ENCODE measurements around the gene LRG1. TPM values are rescaled to one million over a fixed set of nuclear protein-coding genes. Genes with fewer than 3 reads are reported as not detected.
A peak's percentile ranks its signal among the peaks of the same experiment; 100 is the strongest.

LRG1 gene
- total RNA-seq, 2 experiments from 2014 or later, result 0.88 to 0.92 TPM

DNA sequence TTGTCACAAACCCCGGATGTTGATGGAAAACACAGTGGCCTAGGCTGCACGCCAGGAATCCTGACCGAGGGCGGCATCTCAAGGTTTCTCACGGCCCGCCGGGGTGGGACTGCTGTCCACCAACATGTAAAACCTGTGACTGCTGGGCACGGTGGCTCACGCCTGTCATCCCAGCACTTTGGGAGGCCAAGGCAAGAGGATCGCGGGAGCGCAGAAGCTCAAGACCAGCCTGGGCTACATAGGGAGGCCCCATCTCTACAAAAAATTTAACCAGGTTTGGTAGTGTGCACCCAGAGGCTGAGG is 32.7 kb downstream of the LRG1 start:
- ChIA-PET CTCF (no interaction called here), POLR2A (no interaction called here)
- no peaks in the 10 kb centered on the region for H3K9me3 Mint-ChIP-seq
- intact Hi-C loops (cut with micrococcal nuclease), result no loop called here
- no peaks in the 10 kb centered on the region for H3K27me3 Mint-ChIP-seq
- no peak for DNase-seq
- no peak overlapping the region for H3K27ac Mint-ChIP-seq
- no peak overlapping the region for H3K4me3 Mint-ChIP-seq
- H3K36me3 Mint-ChIP-seq, result peaks cover 3% of the 10 kb centered on the region
- peaks cover 7% of the 10 kb centered on the region for H3K4me1 Mint-ChIP-seq (ENCODE audit: low read depth)

- Mint-ChIP-seq H3K4me1 (ENCODE audit: low read depth) (peaks cover 7% of the 10 kb centered on the region), H3K27me3 (no peaks in the 10 kb centered on the region), H3K27ac (no peak overlapping the region), H3K4me3 (no peak overlapping the region), H3K36me3 (peaks cover 3% of the 10 kb centered on the region), H3K9me3 (no peaks in the 10 kb centered on the region)
- POLR2A ChIA-PET, result no interaction called here
- peak; percentile 25 for DNase-seq
- CTCF ChIA-PET, result no interaction called here
- intact Hi-C loops (cut with micrococcal nuclease), result no loop called here
Observed at GRCh38 chr19:4506449-4507149, 33.2 kb downstream of the LRG1 start.

- no peak for DNase-seq
- Mint-ChIP-seq H3K9me3 (no peaks in the 10 kb centered on the region), H3K4me3 (no peak overlapping the region), H3K36me3 (peaks cover 5% of the 10 kb centered on the region), H3K4me1 (ENCODE audit: low read depth) (peaks cover 7% of the 10 kb centered on the region), H3K27me3 (no peaks in the 10 kb centered on the region), H3K27ac (no peak overlapping the region)
- POLR2A ChIA-PET, result no interaction called here
- CTCF ChIA-PET, result no interaction called here
- intact Hi-C loops (cut with micrococcal nuclease), result no loop called here
Observed at GRCh38 chr19:4505570-4506448, 34.0 kb downstream of the LRG1 start.

DNA sequence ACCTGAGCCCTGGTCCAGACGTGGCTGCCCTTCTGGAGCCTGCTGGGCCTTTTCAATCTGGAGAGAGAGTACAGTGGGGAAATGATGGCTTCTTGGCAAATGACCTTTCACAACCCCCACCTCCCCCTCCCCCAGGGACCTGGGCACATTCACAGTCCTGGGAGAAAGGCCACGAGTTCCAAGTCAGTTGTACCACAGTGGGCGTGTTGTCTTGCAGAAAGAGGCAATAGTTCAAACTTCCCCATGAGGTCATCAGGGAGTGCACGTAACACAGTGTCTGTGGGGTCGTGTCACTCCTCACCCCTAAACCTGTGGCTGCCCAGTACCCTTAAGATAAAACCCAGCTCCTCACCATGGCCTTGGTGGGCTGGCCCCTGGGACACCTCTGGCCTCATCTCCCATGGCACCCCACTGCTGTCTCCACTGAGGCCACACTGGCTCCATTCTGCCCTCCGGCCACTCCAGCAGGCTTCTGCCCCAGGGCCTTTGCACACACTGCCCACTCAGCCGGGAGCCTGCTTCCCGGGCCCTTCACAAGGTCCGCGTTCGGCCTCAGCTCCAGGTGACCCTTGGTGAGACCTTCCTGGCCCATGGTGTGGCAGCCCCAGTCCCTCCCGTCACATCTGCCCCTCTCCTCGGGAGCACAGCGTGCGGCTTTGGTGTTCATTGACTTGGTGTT is 34.8 kb downstream of the LRG1 start:
- Mint-ChIP-seq H3K4me3 (no peak overlapping the region), H3K9me3 (no peaks in the 10 kb centered on the region), H3K27ac (no peak overlapping the region), H3K36me3 (peaks cover 6% of the 10 kb centered on the region), H3K27me3 (no peaks in the 10 kb centered on the region), H3K4me1 (ENCODE audit: low read depth) (peaks cover 7% of the 10 kb centered on the region)
- POLR2A ChIA-PET, result no interaction called here
- CTCF ChIA-PET, result no interaction called here
- DNase-seq, result no peak
- intact Hi-C loops (cut with micrococcal nuclease), result no loop called here

GRCh38 chr19:4504297-4504701 is 35.5 kb downstream of the LRG1 start:
- POLR2A ChIA-PET, result no interaction called here
- intact Hi-C loops (cut with micrococcal nuclease), result no loop called here
- Mint-ChIP-seq H3K27ac (no peak overlapping the region), H3K36me3 (peaks cover 7% of the 10 kb centered on the region), H3K4me1 (ENCODE audit: low read depth) (peaks cover 7% of the 10 kb centered on the region), H3K27me3 (no peaks in the 10 kb centered on the region), H3K4me3 (no peak overlapping the region), H3K9me3 (no peaks in the 10 kb centered on the region)
- DNase-seq, result no peak
- CTCF ChIA-PET, result interaction anchor here (0.5 kb wide), 1 partner anchor 485 kb away, joined by 6 read pairs; no protein-coding TSS in a partner anchor

GRCh38 chr19:4503825-4504170 is 36.0 kb downstream of the LRG1 start:
- peaks cover 9% of the 10 kb centered on the region for H3K36me3 Mint-ChIP-seq
- no peaks in the 10 kb centered on the region for H3K9me3 Mint-ChIP-seq
- intact Hi-C loops (cut with micrococcal nuclease), result no loop called here
- no peak overlapping the region for H3K4me3 Mint-ChIP-seq
- DNase-seq, result no peak
- H3K4me1 Mint-ChIP-seq (ENCODE audit: low read depth), result peaks cover 7% of the 10 kb centered on the region
- H3K27me3 Mint-ChIP-seq, result no peaks in the 10 kb centered on the region
- POLR2A ChIA-PET, result no interaction called here
- no peak overlapping the region for H3K27ac Mint-ChIP-seq
- CTCF ChIA-PET, result interaction anchor here (0.5 to 0.9 kb wide), 2 partner anchors 19 to 485 kb away, joined by 3 to 6 read pairs; no protein-coding TSS in a partner anchor

DNA sequence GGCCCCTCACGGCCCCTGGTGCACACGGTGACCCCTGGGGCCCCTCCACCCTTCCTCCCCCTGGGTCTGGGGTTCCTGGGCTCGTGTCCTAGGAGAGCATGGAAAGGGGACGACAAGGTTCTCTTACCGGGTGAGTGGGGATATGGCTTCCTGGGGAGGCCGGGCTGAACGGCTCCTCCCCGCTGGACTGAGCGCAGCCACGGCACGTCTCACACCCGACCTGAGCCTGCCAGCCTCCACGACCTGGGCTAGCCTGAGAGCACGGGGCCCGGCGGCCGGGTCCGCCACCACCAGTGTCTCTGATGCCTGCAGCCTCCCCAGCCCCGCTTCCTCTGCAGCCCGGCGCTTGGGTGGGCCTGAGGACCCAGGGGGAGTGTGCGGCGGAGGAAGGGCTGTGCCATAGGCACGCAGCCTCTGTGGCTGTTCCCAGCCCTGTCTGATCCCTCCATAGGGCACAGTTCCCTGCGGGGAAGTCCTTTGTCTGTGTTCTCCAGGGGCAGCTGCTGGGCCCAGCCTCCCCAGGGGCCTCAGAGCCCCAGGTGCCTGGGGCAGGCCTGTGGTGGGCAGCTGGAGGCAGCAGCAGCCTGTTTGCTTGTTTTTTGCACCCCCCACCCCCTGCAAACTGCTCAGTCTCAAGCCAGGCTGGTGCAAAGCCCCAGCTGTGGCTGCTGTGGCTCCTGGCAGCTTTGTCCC is 36.6 kb downstream of the LRG1 start:
- Mint-ChIP-seq H3K4me1 (ENCODE audit: low read depth) (peaks cover 7% of the 10 kb centered on the region), H3K27me3 (no peaks in the 10 kb centered on the region), H3K4me3 (no peak overlapping the region), H3K27ac (no peak overlapping the region), H3K36me3 (peaks cover 9% of the 10 kb centered on the region), H3K9me3 (no peaks in the 10 kb centered on the region)
- POLR2A ChIA-PET, result no interaction called here
- CTCF ChIA-PET, result interaction anchor here (0.9 kb wide), 1 partner anchor 20 kb away, joined by 3 read pairs; no protein-coding TSS in a partner anchor
- intact Hi-C loops (cut with micrococcal nuclease), result no loop called here
- no peak for DNase-seq

DNA sequence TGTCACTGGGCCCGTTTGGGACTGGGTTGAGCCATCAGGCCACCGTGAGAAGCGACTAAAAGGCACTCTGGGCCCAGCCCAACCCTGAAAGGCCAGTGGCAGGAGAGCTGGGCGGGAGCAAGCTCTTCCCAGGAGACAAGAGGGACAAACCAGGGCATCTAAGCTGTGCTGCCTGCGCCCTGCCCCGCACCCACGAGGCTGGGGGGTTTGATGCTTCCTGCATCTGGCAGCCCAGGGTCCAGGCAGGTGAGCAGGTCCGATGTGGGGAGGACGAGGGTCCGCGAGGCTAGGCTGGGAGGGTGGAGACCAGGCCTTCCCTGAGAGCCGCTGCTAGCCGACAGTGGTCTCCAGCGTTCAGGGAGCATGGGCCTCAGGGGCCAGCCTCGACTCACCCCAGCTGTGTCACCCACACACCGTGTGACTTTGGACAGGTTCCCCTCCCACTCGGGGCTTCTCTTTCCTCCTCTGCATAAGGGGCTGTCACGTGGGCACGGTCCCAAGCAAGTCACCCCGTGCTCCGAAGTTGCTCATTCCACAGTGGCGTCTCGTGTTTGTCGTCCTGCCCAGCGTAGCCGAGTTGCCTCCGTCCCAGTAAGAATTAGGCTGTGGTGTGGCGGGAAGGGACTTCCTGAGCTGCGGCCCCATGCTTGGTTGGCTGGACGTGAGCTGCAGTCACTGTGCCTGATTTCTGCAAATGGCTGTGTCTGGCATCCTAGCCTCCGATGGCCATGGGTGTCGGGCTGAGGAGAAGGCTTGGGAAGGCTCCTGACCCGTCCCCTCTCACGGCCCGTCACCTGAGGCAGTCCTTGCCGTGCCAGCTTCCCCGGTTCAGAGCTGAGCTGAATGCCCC is 37.3 kb downstream of the LRG1 start:
- Mint-ChIP-seq H3K27me3 (no peaks in the 10 kb centered on the region), H3K4me3 (no peak overlapping the region), H3K9me3 (no peaks in the 10 kb centered on the region), H3K36me3 (peaks cover 9% of the 10 kb centered on the region), H3K27ac (no peak overlapping the region), H3K4me1 (ENCODE audit: low read depth) (peaks cover 7% of the 10 kb centered on the region)
- ChIA-PET CTCF (interaction anchor here (0.9 to 1.0 kb wide), 2 partner anchors 20 to 23 kb away, joined by 3 to 5 read pairs; no protein-coding TSS in a partner anchor), POLR2A (no interaction called here)
- DNase-seq, result no peak
- intact Hi-C loops (cut with micrococcal nuclease), result no loop called here

- peaks cover 6% of the 10 kb centered on the region for H3K4me1 Mint-ChIP-seq (ENCODE audit: low read depth)
- H3K9me3 Mint-ChIP-seq, result no peaks in the 10 kb centered on the region
- peaks cover 9% of the 10 kb centered on the region for H3K36me3 Mint-ChIP-seq
- no peak overlapping the region for H3K27ac Mint-ChIP-seq
- intact Hi-C loops (cut with micrococcal nuclease), result no loop called here
- H3K4me3 Mint-ChIP-seq, result no peak overlapping the region
- CTCF ChIA-PET, result interaction anchor here (1.0 kb wide), 1 partner anchor 23 kb away, joined by 5 read pairs; no protein-coding TSS in a partner anchor
- POLR2A ChIA-PET, result no interaction called here
- no peak for DNase-seq
- H3K27me3 Mint-ChIP-seq, result no peaks in the 10 kb centered on the region
Observed at GRCh38 chr19:4501691-4502090, 38.1 kb downstream of the LRG1 start.

- DNase-seq, result no peak
- H3K27me3 Mint-ChIP-seq, result no peaks in the 10 kb centered on the region
- H3K27ac Mint-ChIP-seq, result no peak overlapping the region
- ChIA-PET CTCF (interaction anchor here (1.0 to 1.4 kb wide), 2 partner anchors 24 kb away, joined by 3 to 5 read pairs; no protein-coding TSS in a partner anchor), POLR2A (no interaction called here)
- intact Hi-C loops (cut with micrococcal nuclease), result no loop called here
- H3K4me3 Mint-ChIP-seq, result no peak overlapping the region
- no peaks in the 10 kb centered on the region for H3K4me1 Mint-ChIP-seq (ENCODE audit: low read depth)
- H3K36me3 Mint-ChIP-seq, result peaks cover 6% of the 10 kb centered on the region
- no peaks in the 10 kb centered on the region for H3K9me3 Mint-ChIP-seq
Observed at GRCh38 chr19:4500841-4501591, 38.8 kb downstream of the LRG1 start.

DNA sequence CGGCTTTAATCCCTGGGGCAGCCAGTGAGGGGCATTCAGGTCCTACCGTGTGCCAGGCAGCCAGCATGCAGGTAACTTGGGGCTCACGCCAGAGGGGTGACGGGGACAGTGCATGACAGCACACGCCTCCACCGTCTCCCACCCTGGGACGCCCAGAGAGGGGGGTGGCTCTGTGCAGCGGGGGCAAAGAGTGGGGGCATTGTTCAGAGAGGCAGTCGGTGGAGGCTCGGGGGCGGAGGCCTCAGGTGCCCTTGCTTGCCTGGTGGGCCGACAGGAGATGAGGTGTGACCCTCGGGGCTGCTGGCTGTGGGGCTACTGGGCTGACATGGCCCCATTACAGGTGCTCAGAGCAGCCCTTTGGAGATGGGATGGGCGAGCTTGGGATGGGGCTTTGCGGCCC is 40.0 kb downstream of the LRG1 start:
- ChIA-PET CTCF (interaction anchor here (1.4 kb wide), 1 partner anchor 25 kb away, joined by 3 read pairs; no protein-coding TSS in a partner anchor), POLR2A (no interaction called here)
- intact Hi-C loops (cut with micrococcal nuclease), result no loop called here
- no peak for DNase-seq
- H3K4me3 Mint-ChIP-seq, result no peak overlapping the region
- no peaks in the 10 kb centered on the region for H3K4me1 Mint-ChIP-seq (ENCODE audit: low read depth)
- no peak overlapping the region for H3K27ac Mint-ChIP-seq
- no peaks in the 10 kb centered on the region for H3K9me3 Mint-ChIP-seq
- no peaks in the 10 kb centered on the region for H3K27me3 Mint-ChIP-seq
- peaks cover 7% of the 10 kb centered on the region for H3K36me3 Mint-ChIP-seq

Data from activated CD4-positive, alpha-beta memory T cell treated with anti-CD3 and anti-CD28 coated beads for 36 hours (primary cell).